ENCODE results near the gene SGK1.
A peak's percentile ranks its signal among the peaks of the same experiment; 100 is the strongest.
"Not testable (repeated sequence)": the region's sequence is repeated elsewhere in the genome, so short reads cannot be mapped to it uniquely, and the experiment has no call there.

Gene SGK1

GRCh38 chr6:134187154-134187553 lies 130.8 kb downstream of the SGK1 start:
- no peak for DNase-seq (ENCODE audit: low read depth)

- DNase-seq (ENCODE audit: low read depth) = no peak
Measured at GRCh38 chr6:134186355-134186754, 131.6 kb downstream of the SGK1 start.

- no peak for DNase-seq (ENCODE audit: low read depth)
Measured at GRCh38 chr6:134185277-134185676, 132.6 kb downstream of the SGK1 start.

GRCh38 chr6:134183844-134184243 lies 134.1 kb downstream of the SGK1 start:
- DNase-seq (ENCODE audit: low read depth) = no peak

DNA sequence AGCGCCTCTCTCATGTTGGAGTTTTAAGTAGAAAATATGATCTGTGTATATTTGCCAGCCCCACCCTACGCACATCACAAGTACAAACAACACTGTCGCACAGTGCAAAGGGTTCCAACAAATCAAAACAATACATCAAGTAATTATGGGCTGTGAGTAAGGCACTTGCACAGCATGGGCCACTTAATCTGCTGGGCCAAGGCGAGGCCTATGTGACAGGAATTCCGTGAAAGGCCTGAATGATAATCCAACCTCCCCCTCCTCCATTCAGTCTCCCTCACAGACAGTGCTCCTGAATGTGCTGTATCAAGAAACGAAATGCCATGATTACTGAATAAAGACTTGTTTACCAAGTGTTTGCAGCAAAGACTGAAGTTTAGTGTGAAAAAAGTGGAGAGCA lies 135.4 kb downstream of the SGK1 start:
- no peak for DNase-seq (ENCODE audit: low read depth)

DNA sequence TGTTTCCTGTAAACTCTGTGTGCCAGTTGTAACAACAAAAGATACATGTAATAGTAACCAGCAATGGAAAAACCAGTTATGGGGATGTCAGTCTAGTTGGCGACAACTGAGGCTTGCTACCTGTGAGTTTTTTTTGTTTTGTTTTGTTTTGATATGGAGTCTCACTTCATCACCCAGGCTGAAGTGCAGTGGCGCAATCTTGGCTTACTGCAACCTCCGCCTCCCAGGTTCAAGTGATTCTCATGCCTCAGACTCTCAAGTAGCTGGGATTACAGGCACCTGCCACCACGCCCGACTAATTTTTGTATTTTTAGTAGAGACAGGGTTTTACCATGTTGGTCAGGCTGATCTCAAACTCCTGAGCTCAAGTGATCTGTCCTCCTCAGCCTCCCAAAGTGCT lies 136.2 kb downstream of the SGK1 start:
- DNase-seq (ENCODE audit: low read depth) = not testable (repeated sequence)

GRCh38 chr6:134181251-134181650 lies 136.7 kb downstream of the SGK1 start:
- DNase-seq (ENCODE audit: low read depth) = not testable (repeated sequence)

DNA sequence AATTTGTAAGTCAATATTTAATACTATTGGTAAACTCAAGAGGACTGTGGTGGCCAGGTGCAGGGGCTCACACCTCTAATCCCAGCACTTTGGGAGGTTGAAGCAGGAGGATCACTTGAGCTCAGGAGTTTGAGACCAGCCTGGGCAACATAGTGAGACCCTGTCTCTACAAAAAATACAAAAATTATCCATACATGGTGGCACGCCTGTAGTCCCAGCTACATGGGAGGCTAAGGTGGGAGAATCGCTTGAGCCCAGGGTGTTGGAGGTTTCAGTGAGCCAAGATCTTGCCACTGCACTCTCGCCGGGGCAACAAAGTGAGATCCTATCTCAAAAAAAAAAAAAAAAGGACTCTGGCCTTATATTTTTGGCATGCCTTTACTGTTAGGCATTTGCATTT lies 137.4 kb downstream of the SGK1 start:
- DNase-seq (ENCODE audit: low read depth) = not testable (repeated sequence)

DNA sequence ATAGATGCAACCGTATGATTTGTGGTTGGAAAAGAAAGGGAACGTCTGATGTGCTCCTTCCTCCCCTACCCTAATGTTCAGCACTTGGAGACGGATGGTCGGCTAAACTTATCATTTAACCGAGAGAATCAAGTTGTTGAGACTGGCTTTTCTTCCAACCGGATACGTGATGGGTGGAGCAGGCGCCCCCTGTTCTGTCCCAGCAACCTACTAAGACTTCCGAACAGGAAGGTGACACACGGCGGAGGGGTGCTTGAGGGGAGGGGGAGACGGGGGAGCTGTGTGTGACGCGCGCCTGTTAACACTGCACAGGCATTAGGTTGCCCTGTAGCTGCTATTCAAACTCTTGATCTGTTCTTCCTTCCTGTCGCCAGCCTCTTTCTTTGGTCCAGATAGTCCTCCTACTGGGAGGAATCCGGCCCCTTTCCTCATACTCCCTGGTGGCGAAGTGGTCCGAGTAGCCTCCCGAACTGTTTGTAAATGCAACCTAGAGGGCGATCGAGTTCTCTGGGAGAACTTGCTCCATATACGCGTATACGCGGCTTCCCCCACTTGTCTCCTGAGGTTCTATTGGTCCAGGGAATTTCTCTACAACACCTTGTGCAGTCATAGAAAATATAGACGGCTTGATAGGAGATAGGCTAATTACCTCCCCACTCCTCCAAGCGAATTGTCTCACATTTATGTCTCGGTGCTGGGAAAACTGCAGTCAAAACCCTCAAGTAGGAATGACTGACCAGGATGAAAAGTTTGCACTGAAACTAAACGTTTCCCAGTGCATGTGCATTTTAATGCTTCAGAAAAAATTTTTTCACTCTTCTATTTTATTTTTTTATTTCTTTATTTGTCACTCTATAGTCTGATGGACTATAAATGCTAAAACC lies 139.5 kb downstream of the SGK1 start:
- DNase-seq (ENCODE audit: low read depth) = peak; percentile 50

GRCh38 chr6:134177753-134178160 lies 140.2 kb downstream of the SGK1 start:
- no peak for DNase-seq (ENCODE audit: low read depth)

GRCh38 chr6:134177236-134177635 lies 140.7 kb downstream of the SGK1 start:
- no peak for DNase-seq (ENCODE audit: low read depth)

- DNase-seq (ENCODE audit: low read depth) = no peak
Measured at GRCh38 chr6:134176264-134176975, 141.5 kb downstream of the SGK1 start.

GRCh38 chr6:134175532-134176263 lies 142.2 kb downstream of the SGK1 start:
- DNase-seq (ENCODE audit: low read depth) = no peak

- peak; percentile 89 for DNase-seq (ENCODE audit: low read depth)
Measured at GRCh38 chr6:134174672-134175531, 143.0 kb downstream of the SGK1 start.

DNA sequence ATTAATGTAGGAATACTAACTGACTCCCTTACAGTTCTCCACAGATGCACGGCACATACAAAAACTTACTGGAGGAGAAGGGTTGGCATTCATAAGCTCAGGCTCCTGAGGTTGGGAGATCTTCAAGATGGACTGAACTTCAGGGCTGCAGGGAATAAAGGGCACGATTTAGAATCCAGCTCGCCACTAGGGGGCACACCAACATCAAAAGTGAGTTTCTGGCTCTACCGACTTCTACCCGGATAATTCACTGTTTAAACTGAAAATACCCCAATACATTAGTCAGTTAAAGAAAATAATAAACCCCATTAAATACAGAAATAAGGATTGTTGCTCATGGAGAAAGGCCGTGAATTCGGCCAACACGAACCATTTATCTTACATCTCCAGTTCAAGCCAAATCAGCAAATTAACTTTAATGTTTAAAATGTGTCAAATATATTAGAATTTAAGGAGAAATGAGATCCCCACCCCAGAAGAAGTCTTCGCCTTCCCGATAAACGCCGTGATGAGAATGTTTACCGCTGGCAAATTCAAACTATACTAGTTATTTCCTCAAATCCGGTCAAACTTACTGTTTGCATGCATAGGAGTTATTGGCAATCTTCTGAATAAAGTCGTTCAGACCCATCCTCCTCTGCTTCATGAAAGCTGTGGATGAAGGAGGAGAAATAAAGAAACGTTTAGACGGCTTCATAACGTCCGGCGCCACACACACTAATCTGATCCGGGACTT lies 143.8 kb downstream of the SGK1 start:
- peak; percentile 81 for DNase-seq (ENCODE audit: low read depth)

- no peak for DNase-seq (ENCODE audit: low read depth)
Measured at GRCh38 chr6:134173366-134173725, 144.6 kb downstream of the SGK1 start.

DNA sequence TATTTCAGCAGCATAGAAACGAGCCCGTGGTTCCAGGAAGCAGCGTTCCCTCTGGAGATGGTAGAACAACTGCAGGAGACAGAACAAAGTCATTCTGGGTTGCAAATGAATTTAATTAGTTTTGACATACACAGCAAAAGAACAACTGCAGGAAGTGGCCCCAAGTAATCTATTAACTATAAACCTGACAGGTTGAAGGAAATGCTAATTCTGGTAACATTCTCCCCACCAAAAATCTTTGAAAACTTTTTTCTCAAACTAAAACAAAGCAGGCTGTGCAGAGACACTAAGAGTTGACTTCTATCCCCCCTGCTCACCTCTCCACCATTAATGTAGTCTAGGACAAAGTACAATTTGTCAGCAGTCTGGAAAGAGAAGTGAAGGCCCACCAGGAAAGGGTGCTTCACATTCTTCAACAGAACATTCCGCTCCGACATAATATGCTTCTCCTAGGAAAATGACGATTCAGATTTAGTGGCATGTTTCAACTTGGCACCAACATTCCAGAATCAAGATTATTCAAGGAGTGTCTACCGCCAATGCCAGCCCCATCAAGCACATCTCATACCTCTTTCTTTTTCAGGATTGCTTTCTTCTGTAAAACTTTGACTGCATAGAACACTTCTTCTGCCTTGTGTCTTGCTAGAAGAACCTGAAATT lies 145.1 kb downstream of the SGK1 start:
- no peak for DNase-seq (ENCODE audit: low read depth)

GRCh38 chr6:134172020-134172705 lies 145.7 kb downstream of the SGK1 start:
- no peak for DNase-seq (ENCODE audit: low read depth)

DNA sequence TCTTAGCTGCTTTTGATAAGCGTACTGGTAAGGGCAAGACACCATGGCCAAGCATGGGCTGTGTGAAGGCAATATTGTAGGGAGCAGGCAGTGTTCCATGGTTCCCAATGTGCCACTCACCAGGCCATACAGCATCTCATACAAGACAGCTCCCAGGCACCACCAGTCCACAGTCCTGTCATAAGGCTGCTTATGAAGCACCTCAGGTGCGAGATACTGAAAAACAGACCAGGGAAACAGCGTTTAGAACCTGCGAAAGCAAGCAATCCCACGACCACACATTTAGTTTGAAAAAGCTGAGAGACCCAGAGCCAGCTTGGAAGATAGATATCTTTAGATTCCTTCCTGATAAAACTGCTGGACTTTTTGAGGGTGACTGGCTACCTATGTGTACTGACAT lies 146.4 kb downstream of the SGK1 start:
- DNase-seq (ENCODE audit: low read depth) = no peak

DNA sequence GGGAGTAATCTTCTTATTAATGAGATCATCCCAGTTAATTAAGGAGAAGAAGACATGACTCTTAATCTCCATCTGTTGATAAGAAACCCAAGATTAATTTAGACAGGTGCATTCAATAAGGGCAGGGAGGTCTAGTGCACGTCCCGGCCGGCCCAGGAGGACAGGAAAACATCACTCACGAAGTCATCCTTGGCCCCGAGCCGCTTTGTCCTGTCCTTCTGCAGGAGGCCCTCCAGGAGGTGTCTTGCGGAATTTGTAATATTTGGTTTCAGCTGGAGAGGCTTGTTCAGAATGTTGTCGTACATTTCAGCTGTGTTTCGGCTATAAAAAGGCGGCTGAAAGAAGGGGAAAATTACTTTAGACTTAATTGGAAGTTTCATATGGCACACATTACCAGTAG lies 147.1 kb downstream of the SGK1 start:
- DNase-seq (ENCODE audit: low read depth) = no peak
